GM20000 (cell line): Measurements from ENCODE around the gene GRAMD4.

Experiments used
- DNase-seq: peaks from one replicate; pipeline ENCODE4 v3.0.0; 2012; ENCODE audit warnings: low spot score
- TF ChIP-seq, protein P1 (sequence below): IDR thresholded peaks from 2 replicates; pipeline ENCODE4 v1.5.1; 2012; ENCODE audit warnings: mild to moderate bottlenecking, control low read depth; ENCODE audit errors: extremely low read depth, missing control alignments

GRAMD4 gene

GRCh38 chr22:46708766-46709330, 88.7 kb downstream of the GRAMD4 start:
- TF ChIP-seq, protein P1, sequence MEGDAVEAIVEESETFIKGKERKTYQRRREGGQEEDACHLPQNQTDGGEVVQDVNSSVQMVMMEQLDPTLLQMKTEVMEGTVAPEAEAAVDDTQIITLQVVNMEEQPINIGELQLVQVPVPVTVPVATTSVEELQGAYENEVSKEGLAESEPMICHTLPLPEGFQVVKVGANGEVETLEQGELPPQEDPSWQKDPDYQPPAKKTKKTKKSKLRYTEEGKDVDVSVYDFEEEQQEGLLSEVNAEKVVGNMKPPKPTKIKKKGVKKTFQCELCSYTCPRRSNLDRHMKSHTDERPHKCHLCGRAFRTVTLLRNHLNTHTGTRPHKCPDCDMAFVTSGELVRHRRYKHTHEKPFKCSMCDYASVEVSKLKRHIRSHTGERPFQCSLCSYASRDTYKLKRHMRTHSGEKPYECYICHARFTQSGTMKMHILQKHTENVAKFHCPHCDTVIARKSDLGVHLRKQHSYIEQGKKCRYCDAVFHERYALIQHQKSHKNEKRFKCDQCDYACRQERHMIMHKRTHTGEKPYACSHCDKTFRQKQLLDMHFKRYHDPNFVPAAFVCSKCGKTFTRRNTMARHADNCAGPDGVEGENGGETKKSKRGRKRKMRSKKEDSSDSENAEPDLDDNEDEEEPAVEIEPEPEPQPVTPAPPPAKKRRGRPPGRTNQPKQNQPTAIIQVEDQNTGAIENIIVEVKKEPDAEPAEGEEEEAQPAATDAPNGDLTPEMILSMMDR: no peak
- DNase-seq: no peak

- DNase-seq: no peak
- TF ChIP-seq, protein P1: no peak
Measured at GRCh38 chr22:46710806-46711205, 90.6 kb downstream of the GRAMD4 start.

DNA sequence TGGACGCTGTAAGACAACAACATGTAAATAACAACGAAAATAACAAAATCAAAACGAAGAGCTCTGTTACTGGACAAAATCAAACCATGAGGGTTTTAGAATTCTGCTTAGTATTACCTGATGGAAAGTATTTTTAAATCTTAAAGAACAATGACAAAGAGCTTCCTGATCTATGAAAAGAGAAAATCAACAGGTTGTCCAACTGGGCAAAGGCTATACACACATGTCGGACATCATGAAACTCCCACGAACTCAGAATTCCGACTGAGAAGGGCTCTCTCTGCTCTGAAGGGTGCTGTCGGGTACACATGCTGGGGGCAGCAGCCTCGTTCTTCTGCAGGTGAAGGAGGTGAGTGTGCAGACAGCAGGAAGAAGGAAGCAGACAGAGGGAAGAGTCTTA, 92.1 kb downstream of the GRAMD4 start:
- TF ChIP-seq, protein P1: no peak
- no peak for DNase-seq

GRCh38 chr22:46714550-46714949, 94.4 kb downstream of the GRAMD4 start:
- TF ChIP-seq, protein P1: no peak
- DNase-seq: no peak

GRCh38 chr22:46719921-46720320, 99.7 kb downstream of the GRAMD4 start:
- TF ChIP-seq, protein P1: no peak
- no peak for DNase-seq

GRCh38 chr22:46721501-46722085, 101.4 kb downstream of the GRAMD4 start:
- TF ChIP-seq, protein P1: no peak
- no peak for DNase-seq

GRCh38 chr22:46723882-46724281, 103.7 kb downstream of the GRAMD4 start:
- no peak for DNase-seq
- TF ChIP-seq, protein P1: no peak
